GM19043 (cell line): ENCODE results near the gene SPRED2.

Experiments
- ATAC-seq: cut with Tn5 transposase; IDR thresholded peaks from one replicate; pipeline ENCODE4 v1.9.1; 2021; ENCODE audit warnings: low read depth; ENCODE audit not compliant: unreplicated experiment

Gene SPRED2

GRCh38 chr2:65292461-65293011 lies 139.9 kb downstream of the SPRED2 start:
- no peak for ATAC-seq

GRCh38 chr2:65292106-65292400 lies 140.3 kb downstream of the SPRED2 start:
- no peak for ATAC-seq

GRCh38 chr2:65291216-65292105 lies 140.9 kb downstream of the SPRED2 start:
- ATAC-seq = no peak

- no peak for ATAC-seq
These were observed 145.0 kb downstream of the SPRED2 start for GRCh38 chr2:65287364-65287763.

GRCh38 chr2:65282477-65283053 lies 149.8 kb downstream of the SPRED2 start:
- no peak for ATAC-seq

GRCh38 chr2:65281627-65282351 lies 150.6 kb downstream of the SPRED2 start:
- no peak for ATAC-seq

- ATAC-seq = no peak
These were observed 152.6 kb downstream of the SPRED2 start for GRCh38 chr2:65279756-65280155.

GRCh38 chr2:65278531-65278981 lies 153.8 kb downstream of the SPRED2 start:
- no peak for ATAC-seq

- no peak for ATAC-seq
These were observed 154.5 kb downstream of the SPRED2 start for GRCh38 chr2:65277791-65278483.

- ATAC-seq = no peak
These were observed 155.3 kb downstream of the SPRED2 start for GRCh38 chr2:65277118-65277517.

- ATAC-seq = no peak
These were observed 155.8 kb downstream of the SPRED2 start for GRCh38 chr2:65276609-65277008.

- no peak for ATAC-seq
These were observed 157.1 kb downstream of the SPRED2 start for GRCh38 chr2:65275141-65275915.

GRCh38 chr2:65273344-65273743 lies 159.1 kb downstream of the SPRED2 start:
- ATAC-seq = no peak

- no peak for ATAC-seq
These were observed 163.4 kb downstream of the SPRED2 start for GRCh38 chr2:65268957-65269356.

- ATAC-seq = no peak
These were observed 165.4 kb downstream of the SPRED2 start for GRCh38 chr2:65267008-65267407.

GRCh38 chr2:65265671-65266045 lies 166.7 kb downstream of the SPRED2 start:
- ATAC-seq = no peak

GRCh38 chr2:65264821-65265670 lies 167.4 kb downstream of the SPRED2 start:
- no peak for ATAC-seq

- ATAC-seq = no peak
These were observed 168.4 kb downstream of the SPRED2 start for GRCh38 chr2:65263986-65264385.

- ATAC-seq = no peak
These were observed 169.1 kb downstream of the SPRED2 start for GRCh38 chr2:65263262-65263661.
